GM18909 (cell line): Measurements from ENCODE around the gene IQSEC1.
A peak's percentile ranks its signal among the peaks of the same experiment; 100 is the strongest.

ENCODE experiments used
- ATAC-seq: cut with Tn5 transposase; IDR thresholded peaks from one replicate; pipeline ENCODE4 v1.9.1; 2021; ENCODE audit warnings: mild to moderate bottlenecking; ENCODE audit not compliant: unreplicated experiment, poor library complexity

The IQSEC1 gene

DNA sequence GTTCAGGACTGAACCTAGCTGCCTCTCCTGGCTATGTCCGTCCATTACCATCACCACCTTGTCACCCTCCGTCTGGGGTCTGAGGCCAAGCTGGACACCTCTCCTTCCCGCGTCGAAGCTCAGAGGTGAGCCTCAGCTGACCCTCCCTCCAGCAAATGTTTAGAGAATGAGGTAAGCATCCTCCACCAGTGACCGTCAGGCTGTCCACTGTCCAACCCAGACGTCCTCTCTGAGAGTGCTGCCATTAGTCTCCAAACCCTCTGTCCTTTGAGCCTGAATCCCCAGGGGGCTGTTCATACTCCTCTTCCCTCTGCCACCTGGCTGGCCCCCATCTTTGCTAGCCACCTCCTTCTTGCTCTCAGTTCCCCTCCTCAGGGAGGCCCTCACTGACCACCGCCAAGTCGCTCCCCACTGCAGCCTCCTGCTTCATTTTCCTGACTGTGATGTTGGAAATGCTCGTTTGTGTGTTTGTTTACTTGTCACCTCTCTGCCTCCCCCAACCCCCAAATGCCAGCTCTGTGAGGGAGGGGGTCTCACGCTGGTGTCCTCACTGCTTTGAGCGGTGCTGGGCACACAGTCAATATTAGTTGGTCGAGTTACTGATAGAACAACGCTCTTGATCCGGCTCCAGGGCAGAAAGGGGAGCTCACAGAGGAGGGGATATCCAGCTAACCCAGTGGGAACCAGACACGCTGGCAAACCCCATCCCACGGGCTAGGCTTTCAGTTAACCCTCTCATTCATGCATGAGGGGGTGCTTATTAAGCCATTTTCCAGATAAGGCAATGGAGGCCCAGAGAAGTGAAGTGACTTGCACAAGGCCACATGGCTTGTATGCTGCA is 64.9 kb downstream of the IQSEC1 start:
- no peak for ATAC-seq

DNA sequence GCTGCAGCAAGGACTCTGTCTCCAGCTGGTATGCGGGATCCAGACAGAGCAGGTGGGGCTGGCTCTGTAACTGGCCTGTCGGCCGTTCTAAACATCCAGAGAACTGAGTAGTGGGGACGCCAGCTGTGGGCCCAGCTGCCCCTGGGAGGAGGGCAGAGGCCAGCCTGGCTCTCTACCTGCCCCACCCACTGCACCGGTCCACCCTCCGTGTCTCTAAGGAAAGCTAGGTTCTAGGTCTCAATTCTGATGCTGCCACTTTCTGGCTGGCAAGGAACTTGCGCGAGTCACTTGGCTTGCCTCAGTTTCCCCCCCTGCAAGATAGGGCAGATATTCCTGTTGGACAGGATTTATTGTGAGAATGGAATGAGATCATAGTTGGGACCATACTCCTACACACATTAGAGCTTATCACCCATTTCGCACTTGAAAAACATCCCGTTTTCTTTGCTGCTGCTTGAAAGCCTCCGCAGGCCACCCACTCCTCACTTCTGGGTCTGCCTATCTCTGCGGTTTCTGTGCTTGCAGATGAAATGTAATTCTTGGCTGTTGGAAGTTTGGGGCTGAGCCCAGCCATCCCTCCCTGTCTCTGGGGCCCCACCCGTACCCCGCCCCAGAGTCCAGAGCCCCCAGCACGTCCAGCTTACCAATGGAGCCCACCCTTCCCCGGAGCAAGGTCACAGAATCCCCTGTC is 65.8 kb downstream of the IQSEC1 start:
- ATAC-seq, result no peak

DNA sequence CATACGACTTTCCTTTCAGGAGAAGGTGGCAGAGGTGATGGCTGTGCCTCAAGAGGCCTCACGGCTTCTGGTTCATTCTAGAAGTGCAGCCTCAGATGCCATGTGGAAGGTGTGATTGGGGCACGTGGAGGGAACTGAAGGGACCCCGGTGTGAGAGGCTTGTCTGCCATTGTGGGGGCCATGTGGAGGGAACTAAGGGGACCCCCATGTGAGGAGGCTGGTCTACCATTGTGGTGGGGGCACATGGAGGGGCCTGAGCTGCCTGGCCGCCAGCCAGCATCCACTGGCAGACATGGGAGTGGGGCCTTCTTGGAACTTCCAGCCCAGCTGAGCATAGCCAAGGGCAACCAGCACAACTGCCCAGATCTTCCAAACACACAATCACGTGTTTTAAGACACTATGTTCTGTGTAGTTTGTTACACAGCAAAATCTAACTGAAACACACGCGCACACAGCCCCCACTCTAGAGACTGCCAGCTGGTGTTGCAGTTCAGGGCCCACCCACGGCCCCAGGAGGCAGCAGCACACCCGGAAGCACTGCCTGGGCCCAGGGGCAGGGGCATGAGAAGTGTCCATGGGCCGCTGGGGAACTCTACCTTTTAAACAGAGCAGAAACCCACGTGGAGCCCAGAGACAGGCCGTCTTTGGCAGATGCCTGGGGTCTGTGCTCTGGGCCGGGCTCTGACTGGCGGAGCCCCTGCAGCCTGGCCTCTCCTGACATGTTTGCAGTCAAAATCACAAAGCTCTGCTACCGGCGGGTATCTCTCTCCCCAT is 66.8 kb downstream of the IQSEC1 start:
- ATAC-seq, result no peak

DNA sequence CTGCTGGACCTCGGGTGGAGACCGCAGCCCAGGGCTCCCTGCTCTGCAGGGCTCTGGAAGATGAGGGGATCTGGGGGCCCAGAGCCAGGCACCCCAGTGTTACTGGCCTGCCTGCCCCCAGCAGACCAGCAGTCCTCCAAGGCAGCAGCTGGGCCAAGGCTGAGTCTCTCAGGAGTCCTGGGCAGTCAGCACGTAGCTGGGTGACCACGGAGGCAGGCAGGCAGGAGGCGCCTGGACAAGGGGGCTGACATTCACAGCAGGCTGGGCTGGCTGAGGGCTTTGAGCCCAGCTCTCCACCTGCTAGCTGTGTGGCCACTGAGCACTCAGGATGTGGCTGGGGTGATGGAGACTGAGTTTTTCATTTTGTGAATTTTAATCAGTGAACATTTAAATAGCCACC is 67.9 kb downstream of the IQSEC1 start:
- ATAC-seq, result no peak

DNA sequence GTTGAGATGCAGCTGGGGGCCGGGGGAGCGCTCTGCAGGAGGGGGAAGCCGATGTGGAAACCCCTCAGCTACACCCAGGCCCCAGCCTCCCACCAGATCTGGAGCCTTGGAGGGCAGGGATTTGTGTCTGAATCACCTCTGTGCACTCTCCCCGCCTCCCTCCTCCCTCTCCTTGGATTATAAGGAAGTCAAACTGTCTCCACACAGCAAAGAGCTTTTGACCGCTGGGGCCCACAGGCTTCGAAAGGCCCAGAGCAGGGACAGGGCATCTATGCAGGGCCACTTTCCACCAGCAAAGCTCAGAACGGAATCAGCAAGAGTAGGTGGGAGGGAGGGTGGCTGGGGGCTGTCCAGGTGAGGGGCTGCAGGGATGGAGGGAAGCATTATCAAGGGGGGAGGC is 68.9 kb downstream of the IQSEC1 start:
- no peak for ATAC-seq

DNA sequence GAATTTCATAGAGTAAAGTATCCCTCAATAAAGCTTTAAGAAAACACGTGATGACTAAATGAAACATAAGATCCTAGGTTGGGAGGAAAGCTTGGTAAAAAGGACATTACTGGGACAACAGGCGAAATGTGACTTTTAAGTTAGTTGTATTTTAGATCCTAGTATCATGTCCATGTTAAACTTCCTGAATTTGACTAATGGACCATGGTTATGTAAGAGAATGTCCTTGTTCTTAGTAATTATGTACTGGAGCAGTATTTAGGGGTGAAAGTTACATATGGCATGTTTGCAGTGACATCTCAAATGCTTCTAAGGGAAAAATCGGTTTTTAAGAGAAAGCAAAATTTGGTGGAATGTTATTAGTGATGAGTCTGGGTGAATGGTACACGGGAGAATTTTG is 69.6 kb downstream of the IQSEC1 start:
- ATAC-seq, result no peak

GRCh38 chr3:13002398-13003124 is 70.7 kb downstream of the IQSEC1 start:
- peak; percentile 80 for ATAC-seq

GRCh38 chr3:12999147-13000140 is 73.8 kb downstream of the IQSEC1 start:
- no peak for ATAC-seq

- ATAC-seq, result no peak
Observed at GRCh38 chr3:12998648-12999047, 74.6 kb downstream of the IQSEC1 start.

DNA sequence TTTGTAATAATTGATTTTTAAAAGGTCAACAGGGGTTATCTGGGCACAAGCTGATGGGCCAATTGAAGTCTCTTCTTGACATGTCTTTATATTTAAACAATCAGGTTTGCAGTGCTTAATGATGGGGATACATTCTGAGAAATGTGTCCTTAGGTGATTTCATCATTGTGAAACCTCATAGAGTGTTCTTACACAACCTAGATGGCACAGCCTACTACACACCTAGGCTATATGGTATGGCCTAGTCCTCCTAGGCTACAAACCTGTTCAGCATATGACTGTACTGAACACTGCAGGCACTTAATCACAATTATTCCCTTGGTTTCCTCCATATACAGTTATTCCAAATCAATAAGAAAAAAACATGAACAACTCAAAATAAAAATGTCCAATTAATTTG is 75.8 kb downstream of the IQSEC1 start:
- no peak for ATAC-seq

GRCh38 chr3:12996181-12996506 is 77.1 kb downstream of the IQSEC1 start:
- ATAC-seq, result no peak

DNA sequence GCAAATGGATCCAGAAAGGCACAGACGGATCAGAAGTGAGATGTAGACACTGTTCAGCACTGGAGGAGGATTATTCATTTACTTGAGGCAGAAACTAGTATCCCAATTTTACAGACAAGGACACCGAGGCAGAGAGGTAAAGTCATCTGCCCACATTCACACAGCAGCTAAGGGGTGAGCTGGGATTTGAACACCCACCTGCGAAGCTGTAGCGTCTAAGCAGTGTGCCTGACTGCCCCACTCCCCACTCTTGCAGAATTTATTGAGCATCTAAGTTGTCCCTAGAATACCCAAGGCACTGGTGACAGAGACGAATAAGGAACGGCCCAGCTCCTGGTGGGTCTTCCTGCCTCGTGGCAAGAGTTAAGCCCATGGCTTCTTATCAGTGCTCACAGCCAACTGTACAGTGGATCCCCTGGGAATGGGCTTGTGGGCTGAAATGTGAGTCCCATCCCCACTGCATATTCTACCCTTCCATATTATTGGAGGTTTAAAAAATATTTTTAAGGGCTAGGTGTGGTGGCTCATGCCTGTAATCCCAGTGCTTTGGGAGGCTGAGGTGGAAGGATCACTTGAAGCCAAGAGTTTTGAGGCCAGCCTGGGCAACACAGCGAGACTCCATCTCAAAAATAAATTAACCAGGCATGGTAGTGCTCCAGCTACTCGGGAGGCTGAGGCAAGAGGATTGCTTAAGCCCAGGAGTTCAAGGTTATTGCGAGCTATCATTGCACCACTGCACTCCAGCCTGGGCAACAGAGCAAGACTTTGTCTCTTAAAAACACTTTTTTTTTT is 77.6 kb downstream of the IQSEC1 start:
- ATAC-seq, result no peak

- peak; percentile 75 for ATAC-seq
Observed at GRCh38 chr3:12994607-12995388, 78.4 kb downstream of the IQSEC1 start.

- peak; percentile 28 for ATAC-seq
Observed at GRCh38 chr3:12994357-12994606, 78.9 kb downstream of the IQSEC1 start.

- ATAC-seq, result peak; percentile 34
Observed at GRCh38 chr3:12993517-12994356, 79.5 kb downstream of the IQSEC1 start.

- no peak for ATAC-seq
Observed at GRCh38 chr3:12992629-12993516, 80.4 kb downstream of the IQSEC1 start.
